PC-3 (cell line): ENCODE data around the gene TRABD2B. TPM values are rescaled to one million over a fixed set of nuclear protein-coding genes. Genes with fewer than 3 reads are reported as not detected.

Source experiments
- ATAC-seq: fragments of 200-7000 bp; cut with Tn5 transposase; 2 replicates; pipeline ENCODE4 v1.9.1; 2020; ENCODE audit warnings: mild to moderate bottlenecking, moderate library complexity
- BruUV-seq: library from RNA; stranded (reverse); fragments of 400-500 nt; replicated peaks from 2 replicates; lab custom pipeline; 2021; lab: Mats Ljungman, UMichigan
- CTCF ChIA-PET: fragments of 300-600 bp; sonication (Branson Sonifier 250); formaldehyde crosslinking; loops from one replicate; lab custom pipeline; 2022; ENCODE audit warnings: antibody characterized with exemption; lab: Charles Lee
- POLR2A ChIA-PET: fragments of 300-600 bp; sonication (Branson Sonifier 250); formaldehyde crosslinking; loops from one replicate; lab custom pipeline; 2022; ENCODE audit warnings: antibody characterized with exemption; ENCODE audit not compliant: unreplicated experiment; lab: Charles Lee
- DNase-seq: peaks from one replicate; pipeline ENCODE4 v3.0.0-alpha.2; 2015
- H2AFZ ChIP-seq: fragments of 300-600 bp; sonication (generic); 2 replicates; pipeline ENCODE4 v1.6.0; 2016; ENCODE audit warnings: antibody characterized with exemption, low read length
- H3F3A ChIP-seq: fragments of 300-600 bp; sonication (generic); one replicate; pipeline ENCODE4 v1.6.0; 2017; ENCODE audit warnings: antibody characterized with exemption, low read length, control low read depth, mild to moderate bottlenecking; ENCODE audit not compliant: unreplicated experiment
- H3K27ac ChIP-seq: fragments of 300-600 bp; sonication (generic); 2 replicates; pipeline ENCODE4 v1.5.1; 2016; ENCODE audit warnings: mild to moderate bottlenecking, low read length
- H3K27me3 ChIP-seq: fragments of 300-600 bp; sonication (generic); 2 replicates; pipeline ENCODE4 v1.6.1; 2016; ENCODE audit warnings: low read length, mixed read lengths
- H3K36me3 ChIP-seq: fragments of 300-600 bp; sonication (generic); 2 replicates; pipeline ENCODE4 v1.6.1; 2016; ENCODE audit warnings: low read depth, mixed run types, low read length, mixed read lengths
- H3K4me1 ChIP-seq: fragments of 300-600 bp; sonication (generic); 2 replicates; pipeline ENCODE4 v1.5.1; 2016; ENCODE audit warnings: low read length; ENCODE audit not compliant: insufficient read depth
- H3K4me2 ChIP-seq: fragments of 300-600 bp; sonication (generic); 2 replicates; pipeline ENCODE4 v1.6.0; 2016; ENCODE audit warnings: low read length
- H3K4me3 ChIP-seq: fragments of 300-600 bp; sonication (generic); 2 replicates; pipeline ENCODE4 v1.5.1; 2016; ENCODE audit warnings: mild to moderate bottlenecking, low read length, mixed read lengths
- H3K79me2 ChIP-seq: fragments of 300-600 bp; sonication (generic); 2 replicates; pipeline ENCODE4 v1.6.1; 2017; ENCODE audit warnings: low read length, mixed read lengths
- H3K9ac ChIP-seq: fragments of 300-600 bp; sonication (generic); 2 replicates; pipeline ENCODE4 v1.6.0; 2016; ENCODE audit warnings: mild to moderate bottlenecking, low read length
- H3K9me2 ChIP-seq: fragments of 300-600 bp; sonication (generic); replicated peaks from 2 replicates; pipeline ENCODE4 v1.6.1; 2016; ENCODE audit warnings: mixed run types, low read length, mixed read lengths
- H3K9me3 ChIP-seq: fragments of 300-600 bp; sonication (generic); 2 replicates; pipeline ENCODE4 v1.6.1; 2016; ENCODE audit warnings: low read length, mixed read lengths
- H4K20me1 ChIP-seq: fragments of 300-600 bp; sonication (generic); 2 replicates; pipeline ENCODE4 v1.6.1; 2016; ENCODE audit warnings: low read length, mixed read lengths
- EZH2 ChIP-seq: fragments of 300-600 bp; sonication (generic); IDR thresholded peaks from one replicate; pipeline ENCODE4 v1.6.1; 2017; ENCODE audit warnings: antibody characterized with exemption, mild to moderate bottlenecking, low read length; ENCODE audit not compliant: unreplicated experiment
- EZH2phosphoT487 ChIP-seq: fragments of 300-600 bp; sonication (generic); IDR thresholded peaks from 2 replicates; pipeline ENCODE4 v1.6.1; 2018; ENCODE audit warnings: mild to moderate bottlenecking, antibody characterized with exemption, low read length, borderline replicate concordance
- intact Hi-C: fragments of 100-400 bp; cut with micrococcal nuclease; formaldehyde crosslinking; loops from 2 replicates; pipeline ENCODE4 v1.9.0; 2023
- total RNA-seq: library from RNA; depleted of rRNA; stranded (reverse); fragments of >200 nt; gene quantifications from 2 replicates; pipeline ENCODE4 v1.2.3, GENCODE V29; 2014
- TF ChIP-seq, protein P1 (sequence below): fragments of 300-600 bp; sonication (generic); conservative IDR thresholded peaks from 2 replicates; pipeline ENCODE4 v1.5.1; 2017; ENCODE audit warnings: antibody characterized with exemption, low read depth, mild to moderate bottlenecking, low read length

The TRABD2B gene
- total RNA-seq, 1 experiment from 2014 or later, result 0.44 TPM

DNA sequence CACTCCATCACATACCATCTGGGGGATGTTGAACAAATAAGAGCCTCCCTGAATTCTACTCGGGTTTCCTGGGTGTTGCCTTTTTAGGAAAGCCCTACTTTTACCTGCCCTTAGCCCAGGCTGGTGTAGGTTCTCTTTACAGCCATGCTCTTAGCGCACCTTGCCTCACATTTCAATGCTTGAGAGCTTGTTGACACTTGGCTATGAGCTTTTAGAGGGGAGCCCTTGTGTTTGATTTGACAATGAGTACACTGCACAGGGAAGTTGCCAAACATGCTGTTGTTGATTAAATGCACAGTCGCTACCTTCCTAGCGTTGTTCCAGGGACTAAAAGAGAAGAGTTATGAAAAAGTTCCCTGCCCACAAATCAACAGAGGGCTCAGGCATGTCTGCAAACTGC, 103.8 kb downstream of the TRABD2B start:
- ChIA-PET POLR2A (no interaction called here), CTCF (no interaction called here)
- Histone ChIP-seq H4K20me1 (no peaks in the 10 kb centered on the region), H3F3A (no peaks in the 10 kb centered on the region), H3K79me2 (no peaks in the 10 kb centered on the region), H3K4me1 (peaks cover 47% of the 10 kb centered on the region), H3K27ac (no peak overlapping the region), H3K36me3 (no peaks in the 10 kb centered on the region), H2AFZ (no peak overlapping the region), H3K9ac (no peak overlapping the region), H3K4me2 (no peak overlapping the region), H3K9me2 (no peaks in the 10 kb centered on the region), H3K9me3 (no peaks in the 10 kb centered on the region), H3K27me3 (no peaks in the 10 kb centered on the region), H3K4me3 (no peak overlapping the region)
- BruUV-seq, result no TSS peak
- DNase-seq (no peak), ATAC-seq (no peak)
- TF ChIP-seq EZH2phosphoT487, result no peak
- TF ChIP-seq, protein P1, sequence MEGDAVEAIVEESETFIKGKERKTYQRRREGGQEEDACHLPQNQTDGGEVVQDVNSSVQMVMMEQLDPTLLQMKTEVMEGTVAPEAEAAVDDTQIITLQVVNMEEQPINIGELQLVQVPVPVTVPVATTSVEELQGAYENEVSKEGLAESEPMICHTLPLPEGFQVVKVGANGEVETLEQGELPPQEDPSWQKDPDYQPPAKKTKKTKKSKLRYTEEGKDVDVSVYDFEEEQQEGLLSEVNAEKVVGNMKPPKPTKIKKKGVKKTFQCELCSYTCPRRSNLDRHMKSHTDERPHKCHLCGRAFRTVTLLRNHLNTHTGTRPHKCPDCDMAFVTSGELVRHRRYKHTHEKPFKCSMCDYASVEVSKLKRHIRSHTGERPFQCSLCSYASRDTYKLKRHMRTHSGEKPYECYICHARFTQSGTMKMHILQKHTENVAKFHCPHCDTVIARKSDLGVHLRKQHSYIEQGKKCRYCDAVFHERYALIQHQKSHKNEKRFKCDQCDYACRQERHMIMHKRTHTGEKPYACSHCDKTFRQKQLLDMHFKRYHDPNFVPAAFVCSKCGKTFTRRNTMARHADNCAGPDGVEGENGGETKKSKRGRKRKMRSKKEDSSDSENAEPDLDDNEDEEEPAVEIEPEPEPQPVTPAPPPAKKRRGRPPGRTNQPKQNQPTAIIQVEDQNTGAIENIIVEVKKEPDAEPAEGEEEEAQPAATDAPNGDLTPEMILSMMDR, result no peak
- TF ChIP-seq EZH2, result no peak
- intact Hi-C loops, result loop anchor here (10.0 kb wide), 1 partner anchor 101 kb away; the partner anchor contains the start of gene TRABD2B

DNA sequence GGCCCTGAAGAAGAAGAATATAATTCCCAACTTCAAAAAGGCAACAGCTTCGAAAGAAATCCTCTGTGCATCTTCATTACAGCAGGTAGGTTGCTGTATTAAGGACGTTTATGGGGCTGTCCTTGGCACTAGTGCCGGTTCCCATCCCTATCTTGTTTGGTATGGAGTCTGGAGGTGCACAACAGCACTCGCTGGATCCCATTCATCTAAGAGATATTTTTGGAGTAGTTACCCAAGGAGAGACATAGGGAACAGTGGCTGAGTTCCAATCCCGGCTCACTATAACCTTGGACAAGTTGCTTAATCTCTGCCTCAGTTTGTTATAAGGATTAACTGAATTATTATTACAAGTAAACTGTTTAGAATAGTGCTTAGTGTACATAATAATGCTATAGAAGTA, 106.4 kb downstream of the TRABD2B start:
- intact Hi-C loops, result loop anchor here (10.0 kb wide), 1 partner anchor 104 kb away; the partner anchor contains the start of gene TRABD2B
- Histone ChIP-seq H3K9me3 (no peaks in the 10 kb centered on the region), H2AFZ (no peak overlapping the region), H3K36me3 (no peaks in the 10 kb centered on the region), H3K4me2 (no peak overlapping the region), H3K4me3 (no peak overlapping the region), H3K9ac (no peak overlapping the region), H4K20me1 (no peaks in the 10 kb centered on the region), H3K27me3 (no peaks in the 10 kb centered on the region), H3K9me2 (no peaks in the 10 kb centered on the region), H3K79me2 (no peaks in the 10 kb centered on the region), H3K27ac (no peak overlapping the region), H3K4me1 (peaks cover 39% of the 10 kb centered on the region), H3F3A (no peaks in the 10 kb centered on the region)
- ATAC-seq (no peak), DNase-seq (no peak)
- ChIA-PET CTCF (no interaction called here), POLR2A (no interaction called here)
- TF ChIP-seq, protein P1, result no peak
- BruUV-seq, result no TSS peak

DNA sequence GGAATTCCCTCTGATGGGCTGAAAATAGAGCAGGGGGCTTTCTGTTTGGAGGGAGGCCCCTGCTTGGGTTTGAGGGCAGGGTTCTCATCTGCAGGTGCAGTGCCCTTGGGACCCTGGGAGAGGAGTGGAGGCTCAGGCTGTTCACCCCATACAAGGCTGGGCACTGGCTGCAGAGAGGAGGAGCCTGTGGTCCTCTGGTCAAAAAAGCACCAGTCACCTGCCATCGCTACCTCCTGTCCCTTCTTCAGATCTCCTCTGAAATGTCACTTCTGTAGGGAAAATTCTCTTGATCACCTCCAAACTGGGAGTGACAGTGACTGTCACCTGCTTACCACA, 108.9 kb downstream of the TRABD2B start:
- CTCF ChIA-PET, result no interaction called here

More for the DNA sequence above, 108.9 kb downstream of the TRABD2B start:
- no peak overlapping the region for H3K27ac ChIP-seq
- H3K4me1 ChIP-seq, result peaks cover 15% of the 10 kb centered on the region
- intact Hi-C loops, result no loop called here
- BruUV-seq, result no TSS peak
- TF ChIP-seq EZH2, result no peak
- TF ChIP-seq, protein P1, result no peak
- no peak for TF ChIP-seq EZH2phosphoT487
- no peaks in the 10 kb centered on the region for H3K27me3 ChIP-seq
- ATAC-seq (no peak), DNase-seq (no peak)
- H3K9me3 ChIP-seq, result no peaks in the 10 kb centered on the region
- no peaks in the 10 kb centered on the region for H3F3A ChIP-seq
- H3K4me3 ChIP-seq, result no peak overlapping the region
- H4K20me1 ChIP-seq, result no peaks in the 10 kb centered on the region
- H3K9me2 ChIP-seq, result no peaks in the 10 kb centered on the region
- H2AFZ ChIP-seq, result no peak overlapping the region
- H3K36me3 ChIP-seq, result no peaks in the 10 kb centered on the region
- H3K9ac ChIP-seq, result no peak overlapping the region
- H3K4me2 ChIP-seq, result no peak overlapping the region
- no peaks in the 10 kb centered on the region for H3K79me2 ChIP-seq
- POLR2A ChIA-PET, result no interaction called here
